ENCODE measurements around the gene LNX2. TPM values are rescaled to one million over a fixed set of nuclear protein-coding genes. Genes with fewer than 3 reads are reported as not detected.

The LNX2 gene
- total and polyA plus RNA-seq, 9 donors, result 3.6 to 9.8 (median 7.8) TPM

GRCh38 chr13:27634791-27635190 is 14.5 kb upstream of the LNX2 start:
- no peak overlapping the region for H3K4me3 ChIP-seq
- TF ChIP-seq POLR2A (IDR thresholded peaks at IDR 0.05) (no peak), CTCF (IDR thresholded peaks at IDR 0.05) (no peak), EP300 (IDR thresholded peaks at IDR 0.05) (no peak)
- intact Hi-C loops (cut with DNase I), result no loop called here
- no peaks in the 10 kb centered on the region for H3K27me3 ChIP-seq
- no peak overlapping the region for H3K27ac ChIP-seq
- H3K9me3 ChIP-seq, result no peaks in the 10 kb centered on the region
- no peak for DNase-seq
- WGBS, 3 donors, result 89 to 94% (median 93%) methylated on average over 3 of the region's 3 CpGs
- H3K36me3 ChIP-seq, result no peaks in the 10 kb centered on the region
- peaks cover 4% of the 10 kb centered on the region for H3K4me1 ChIP-seq (ENCODE audit: insufficient read depth)

GRCh38 chr13:27634231-27634630 is 13.9 kb upstream of the LNX2 start:
- no peak for DNase-seq
- no peaks in the 10 kb centered on the region for H3K9me3 ChIP-seq
- no peaks in the 10 kb centered on the region for H3K36me3 ChIP-seq
- no peak overlapping the region for H3K27ac ChIP-seq
- H3K4me3 ChIP-seq, result no peak overlapping the region
- H3K27me3 ChIP-seq, result no peaks in the 10 kb centered on the region
- intact Hi-C loops (cut with DNase I), result no loop called here
- WGBS, 3 donors, result 75 to 95% (median 93%) methylated on average over 2 of the region's 2 CpGs
- H3K4me1 ChIP-seq (ENCODE audit: insufficient read depth), result peaks cover 1% of the 10 kb centered on the region
- TF ChIP-seq CTCF (IDR thresholded peaks at IDR 0.05) (no peak), POLR2A (IDR thresholded peaks at IDR 0.05) (no peak), EP300 (IDR thresholded peaks at IDR 0.05) (no peak)

GRCh38 chr13:27632648-27633047 is 12.3 kb upstream of the LNX2 start:
- H3K9me3 ChIP-seq, result no peaks in the 10 kb centered on the region
- WGBS, 3 donors, result 93 to 97% (median 95%) methylated on average over 1 of the region's 1 CpG
- no peak overlapping the region for H3K27ac ChIP-seq
- no peaks in the 10 kb centered on the region for H3K36me3 ChIP-seq
- DNase-seq, result no peak
- H3K27me3 ChIP-seq, result no peaks in the 10 kb centered on the region
- peaks cover 3% of the 10 kb centered on the region for H3K4me1 ChIP-seq (ENCODE audit: insufficient read depth)
- intact Hi-C loops (cut with DNase I), result no loop called here
- no peak for TF ChIP-seq CTCF (IDR thresholded peaks at IDR 0.05)
- no peak for TF ChIP-seq EP300 (IDR thresholded peaks at IDR 0.05)
- TF ChIP-seq POLR2A (IDR thresholded peaks at IDR 0.05), result no peak
- no peak overlapping the region for H3K4me3 ChIP-seq

GRCh38 chr13:27632214-27632613 is 11.9 kb upstream of the LNX2 start:
- 84 to 93% (median 87%) methylated on average over 4 of the region's 4 CpGs for WGBS, 3 donors
- H3K27me3 ChIP-seq, result no peaks in the 10 kb centered on the region
- no peak overlapping the region for H3K27ac ChIP-seq
- no peak for DNase-seq
- intact Hi-C loops (cut with DNase I), result no loop called here
- peaks cover 3% of the 10 kb centered on the region for H3K4me1 ChIP-seq (ENCODE audit: insufficient read depth)
- H3K36me3 ChIP-seq, result no peaks in the 10 kb centered on the region
- no peaks in the 10 kb centered on the region for H3K9me3 ChIP-seq
- no peak for TF ChIP-seq EP300 (IDR thresholded peaks at IDR 0.05)
- TF ChIP-seq CTCF (IDR thresholded peaks at IDR 0.05), result no peak
- TF ChIP-seq POLR2A (IDR thresholded peaks at IDR 0.05), result no peak
- no peak overlapping the region for H3K4me3 ChIP-seq

- no peak for DNase-seq
- Histone ChIP-seq H3K27ac (no peak overlapping the region), H3K36me3 (no peaks in the 10 kb centered on the region), H3K27me3 (no peaks in the 10 kb centered on the region), H3K4me1 (ENCODE audit: insufficient read depth) (peaks cover 3% of the 10 kb centered on the region), H3K4me3 (no peak overlapping the region), H3K9me3 (no peaks in the 10 kb centered on the region)
- 72 to 100% (median 98%) methylated on average over 2 of the region's 2 CpGs for WGBS, 3 donors
- intact Hi-C loops (cut with DNase I), result no loop called here
- TF ChIP-seq CTCF (IDR thresholded peaks at IDR 0.05) (no peak), EP300 (IDR thresholded peaks at IDR 0.05) (no peak), POLR2A (IDR thresholded peaks at IDR 0.05) (no peak)
These were observed 11.3 kb upstream of the LNX2 start for GRCh38 chr13:27631665-27632064.
